ENCODE data around the gene ARID3C.

Gene ARID3C

DNA sequence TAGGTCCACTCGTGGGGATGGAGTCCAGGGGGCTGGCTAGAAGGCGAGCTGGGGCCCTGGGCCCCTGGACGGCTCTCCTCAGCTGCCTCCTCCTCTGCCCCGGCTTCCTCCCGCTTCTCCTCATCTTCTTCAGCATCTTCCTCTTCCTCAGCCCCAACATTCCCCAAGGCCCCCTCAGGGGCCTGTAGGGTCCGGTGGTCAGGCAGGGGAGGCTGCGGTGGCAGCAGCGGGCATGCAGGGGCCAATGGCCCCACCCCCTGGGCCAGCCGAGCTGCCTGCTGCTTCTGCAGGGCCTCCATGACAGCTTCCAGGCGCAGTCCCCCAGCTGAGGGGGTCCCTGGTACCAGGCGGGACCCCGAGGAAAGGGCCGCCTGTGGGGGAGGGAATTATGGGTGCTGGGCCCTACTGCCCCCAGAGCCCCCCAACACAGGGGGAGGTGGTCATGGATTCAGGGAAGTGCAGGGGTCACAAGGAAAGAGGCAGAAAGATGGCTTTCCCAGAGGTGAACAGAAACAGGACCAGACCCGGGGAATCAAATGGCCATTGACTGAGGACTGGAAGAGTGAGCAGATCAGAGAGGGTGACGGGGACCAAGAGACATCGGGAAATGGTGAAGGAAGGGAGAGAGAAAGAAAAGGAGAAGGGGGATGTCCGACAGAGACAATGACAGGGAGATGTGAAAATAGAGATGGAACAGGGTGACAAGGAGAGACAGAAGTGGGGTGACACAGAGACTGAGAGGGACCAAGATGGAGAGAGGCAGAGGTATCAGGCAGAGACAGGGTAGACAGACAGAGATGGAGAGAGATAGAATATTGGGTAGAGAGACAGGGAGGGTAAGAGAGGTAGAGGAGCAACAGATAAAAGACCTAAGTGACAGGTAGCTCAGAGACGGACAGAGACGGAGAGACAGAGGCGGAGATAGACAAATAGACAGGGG, 880 bp downstream of the ARID3C start:
- DNase-seq = no peak

- DNase-seq = no peak
Observed at GRCh38 chr9:34625186-34625486, 3.7 kb downstream of the ARID3C start.

GRCh38 chr9:34624475-34625185, 4.2 kb downstream of the ARID3C start:
- no peak for DNase-seq

DNA sequence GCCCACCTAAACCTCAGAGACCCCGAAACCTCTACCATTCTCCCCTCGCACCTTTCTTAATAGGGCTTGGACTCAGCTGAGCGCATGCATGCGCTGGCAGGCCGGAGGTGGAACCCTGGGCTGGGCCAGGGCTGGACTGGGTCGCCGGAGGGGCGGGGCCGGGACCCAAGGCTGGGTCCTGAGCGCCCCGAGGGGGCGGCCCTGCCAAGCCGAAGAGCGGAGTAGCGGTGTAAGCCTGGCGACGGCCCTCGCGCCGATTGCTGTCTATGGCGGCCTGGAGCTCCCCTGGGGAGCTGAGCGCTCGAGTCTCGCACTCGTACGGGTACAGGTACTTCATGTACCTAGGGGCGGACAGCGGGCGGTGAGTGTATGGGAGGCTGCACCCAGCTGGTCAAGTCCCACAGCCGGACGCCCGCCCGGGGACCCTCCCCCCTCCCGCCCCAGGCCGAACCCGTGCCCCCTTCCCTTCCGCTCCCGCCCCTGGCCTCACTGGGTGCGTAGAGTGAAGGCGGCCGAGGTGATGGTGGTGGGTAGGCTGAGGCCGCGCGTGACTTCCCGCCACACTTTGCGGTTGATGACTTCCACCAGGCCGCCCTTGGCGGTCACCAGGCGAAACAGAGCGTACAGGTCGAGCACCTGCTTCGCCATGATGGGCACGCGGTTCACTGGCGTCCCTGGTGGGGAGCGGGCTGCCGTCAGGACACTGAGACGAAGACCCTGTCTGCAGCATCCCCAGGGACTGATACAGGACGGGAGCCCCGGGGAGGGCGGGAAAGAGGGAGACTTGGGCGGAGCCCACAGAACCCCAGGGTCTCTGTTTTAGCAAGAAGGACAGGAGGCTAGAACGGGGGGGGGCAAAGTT, 5.3 kb downstream of the ARID3C start:
- no peak for DNase-seq

GRCh38 chr9:34620061-34620994, 8.5 kb downstream of the ARID3C start, which contains the start of gene DCTN3:
DCTN3 (minus strand) TSS chr9:34620495; CDS start chr9:34620464, 31 bp downstream.
- peak; percentile 93 for DNase-seq

GRCh38 chr9:34615132-34615531, 13.7 kb downstream of the ARID3C start:
- DNase-seq = no peak

- peak; percentile 80 for DNase-seq
Observed at GRCh38 chr9:34612788-34613390, 16.0 kb downstream of the ARID3C start.

DNA sequence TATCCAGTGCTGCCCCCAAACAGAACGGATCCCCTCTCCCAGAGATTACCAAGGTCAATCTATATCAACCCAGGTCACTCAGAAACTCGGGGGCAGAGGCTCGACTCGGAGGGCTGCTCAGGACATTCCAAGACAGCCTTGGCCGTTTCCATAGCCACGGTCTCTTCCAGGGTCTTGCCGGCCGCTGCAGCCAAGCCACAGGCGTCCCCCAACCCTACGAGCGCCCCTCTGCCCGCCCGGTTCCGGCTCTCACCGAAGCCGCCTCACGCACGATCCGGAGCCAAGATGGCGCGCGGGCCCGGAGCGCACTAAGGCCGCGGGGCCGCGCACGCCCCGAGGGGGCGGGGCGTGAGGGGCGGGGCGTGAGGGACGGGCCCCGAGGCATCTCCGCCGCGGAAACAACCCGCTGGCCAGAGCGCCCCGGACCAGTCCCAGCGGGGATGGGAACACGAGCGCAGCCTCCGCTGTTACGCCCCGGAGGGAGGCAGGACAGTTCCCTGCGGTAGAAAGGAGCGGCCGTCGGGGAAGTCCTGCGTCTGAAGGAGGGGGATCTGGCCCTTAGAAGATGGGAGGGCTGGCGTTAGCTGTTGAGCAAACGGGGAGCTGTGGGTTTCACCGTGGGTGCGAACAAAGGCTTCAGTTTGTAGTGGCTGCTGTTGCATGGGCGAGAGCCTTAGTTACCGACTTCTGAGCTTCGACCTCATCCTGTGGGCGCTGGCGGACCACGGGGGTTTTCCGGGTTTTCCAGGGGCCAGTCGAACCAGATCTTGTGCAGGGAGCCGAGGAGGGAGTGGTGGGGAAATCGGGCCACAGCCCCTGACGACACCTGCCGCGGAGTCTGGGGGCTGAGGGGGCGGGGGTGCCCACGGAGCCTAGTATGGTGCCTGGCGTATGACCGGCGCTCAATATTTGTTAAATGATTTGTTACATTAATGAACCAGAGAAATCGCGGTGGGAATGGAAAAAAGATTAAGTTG, 16.8 kb downstream of the ARID3C start, which contains the start of gene RPP25L:
Gene RPP25L (minus strand): TSS at position 287 of the 977 bp plus-strand sequence. CDS start 801 bp downstream, outside the sequence.
- DNase-seq = peak; percentile 88

- DNase-seq = no peak
Observed at GRCh38 chr9:34611251-34611810, 17.5 kb downstream of the ARID3C start.

GRCh38 chr9:34610434-34611206, 18.2 kb downstream of the ARID3C start:
- no peak for DNase-seq

GRCh38 chr9:34607331-34607730, 21.5 kb downstream of the ARID3C start:
- no peak for DNase-seq

GRCh38 chr9:34606905-34607304, 22.0 kb downstream of the ARID3C start:
- DNase-seq = no peak

GRCh38 chr9:34606190-34606589, 22.7 kb downstream of the ARID3C start:
- DNase-seq = no peak

DNA sequence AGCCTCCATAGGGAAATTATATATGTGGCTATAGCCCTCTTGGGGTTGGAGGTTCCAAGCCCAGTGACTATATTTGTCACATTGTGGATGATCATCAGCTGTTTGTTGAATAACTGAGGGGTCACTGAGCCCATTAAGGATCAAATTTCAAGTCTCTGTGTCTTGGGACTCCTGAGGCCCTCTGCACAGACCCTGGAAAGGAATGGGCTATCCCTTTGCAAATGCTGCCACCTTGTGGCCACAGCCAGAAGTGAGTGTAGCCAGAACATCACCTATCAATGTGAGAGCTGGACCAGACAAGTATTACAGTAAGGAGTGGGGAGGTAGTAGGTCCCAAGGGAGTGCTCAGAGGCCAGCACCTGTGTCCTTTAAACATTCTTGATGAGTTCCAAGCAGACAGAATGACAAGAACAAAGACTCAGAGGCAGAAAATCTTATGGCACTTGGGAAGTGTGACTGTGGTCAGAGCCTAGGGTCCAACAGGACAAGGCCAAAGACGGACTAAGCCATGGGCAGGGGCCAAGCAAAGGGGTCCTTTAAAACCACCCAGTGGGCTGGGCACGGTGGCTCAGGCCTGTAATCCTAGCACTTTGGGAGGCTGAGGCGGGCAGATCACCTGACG, 25.1 kb downstream of the ARID3C start:
- peak; percentile 87 for DNase-seq

DNA sequence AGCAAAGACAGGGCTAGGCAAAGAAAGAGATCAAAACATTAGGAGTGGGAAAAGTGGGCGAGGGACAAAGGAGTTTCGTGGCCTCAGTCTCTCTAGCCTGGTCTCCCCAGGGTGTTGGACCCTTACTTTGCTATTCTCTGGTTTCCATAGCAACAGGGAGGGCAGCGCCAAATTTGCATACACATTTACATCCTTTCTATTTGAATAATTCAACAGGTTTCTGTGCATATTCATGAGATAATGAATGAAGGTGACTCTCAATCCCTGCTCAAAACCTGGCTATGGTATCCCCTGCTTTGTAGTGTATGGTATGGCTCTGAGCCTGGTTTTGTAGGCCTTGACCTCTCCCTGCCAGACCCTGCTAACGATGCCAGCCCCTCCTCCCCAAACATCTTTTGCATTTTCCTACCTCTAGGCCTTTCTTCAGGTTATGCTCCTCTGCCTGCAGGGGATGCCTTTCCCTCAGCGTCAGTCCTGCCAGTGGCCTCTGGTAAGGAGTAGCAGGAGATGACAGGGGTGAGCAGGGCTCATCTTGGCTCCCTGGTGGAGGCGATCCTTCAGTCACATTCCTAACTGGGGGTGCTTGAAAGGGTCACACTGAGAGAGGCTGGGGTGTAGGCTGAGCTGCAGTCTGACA, 26.8 kb downstream of the ARID3C start:
- DNase-seq = no peak

GRCh38 chr9:34600908-34601307, 28.0 kb downstream of the ARID3C start:
- no peak for DNase-seq

- DNase-seq = no peak
Observed at GRCh38 chr9:34599546-34599945, 29.3 kb downstream of the ARID3C start.

- DNase-seq = no peak
Observed at GRCh38 chr9:34594177-34594576, 34.7 kb downstream of the ARID3C start.
